AG04450 (cell line): ENCODE data around the gene TCOF1. TPM values are rescaled to one million over a fixed set of nuclear protein-coding genes. Genes with fewer than 3 reads are reported as not detected.

Experiments
- CTCF ChIA-PET: fragments of 300-600, 350-600 bp; formaldehyde crosslinking; extraction: SDS; loops from one replicate; lab custom pipeline; 2022; ENCODE audit warnings: antibody characterized with exemption, inconsistent platforms; lab: Charles Lee
- POLR2A ChIA-PET: fragments of 350-600 bp; formaldehyde crosslinking; extraction: SDS; loops from one replicate; lab custom pipeline; 2021; ENCODE audit warnings: antibody characterized with exemption, inconsistent platforms; lab: Yijun Ruan, JAX
- DNase-seq: peaks from one replicate; pipeline ENCODE4 v3.0.0-alpha.2; 2011; ENCODE audit warnings: low read depth, low spot score
- H3K27ac ChIP-seq: one replicate; pipeline ENCODE4 v1.5.1; 2012; ENCODE audit warnings: low read depth, low read length, control low read depth
- H3K27me3 ChIP-seq: one replicate; pipeline ENCODE4 v1.6.0; 2012; ENCODE audit warnings: low read length; ENCODE audit not compliant: control insufficient read depth, insufficient read depth
- H3K4me3 ChIP-seq: 2 replicates; pipeline ENCODE4 v1.5.1; 2011; ENCODE audit warnings: mild to moderate bottlenecking, low read depth, low read length, control low read depth
- H3K9me3 ChIP-seq: 2 replicates; pipeline ENCODE4 v1.5.1; 2012; ENCODE audit warnings: low read length; ENCODE audit not compliant: control insufficient read depth, insufficient read depth
- polyA plus RNA-seq: library from polyadenylated mRNA; depleted of rRNA; stranded (reverse); fragments of >200 nt; gene quantifications from 2 replicates; pipeline ENCODE4 v1.2.3, GENCODE V29; 2011
- TF ChIP-seq, protein P1 (sequence below): IDR thresholded peaks from 2 replicates; pipeline ENCODE4 v1.5.1; 2011; ENCODE audit warnings: low read depth, low read length, control low read depth, inconsistent platforms

Gene TCOF1
- polyA plus RNA-seq, 1 experiment = 6.5 TPM

DNA sequence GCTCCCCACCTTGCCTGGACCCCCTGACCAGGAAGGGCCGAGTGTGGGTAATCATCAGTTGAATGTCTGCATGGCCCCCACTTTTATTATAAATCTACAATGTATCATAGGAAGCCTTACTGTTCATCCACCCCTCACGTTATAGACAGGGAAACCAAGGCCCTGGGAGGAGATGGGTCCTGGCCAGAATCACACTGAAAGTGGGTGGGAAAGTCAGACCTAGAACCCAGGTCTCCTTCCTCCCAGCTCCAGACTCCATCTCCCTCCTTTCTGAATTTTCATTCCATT is 38.1 kb downstream of the TCOF1 start:
- no peak for DNase-seq
- TF ChIP-seq, protein P1, sequence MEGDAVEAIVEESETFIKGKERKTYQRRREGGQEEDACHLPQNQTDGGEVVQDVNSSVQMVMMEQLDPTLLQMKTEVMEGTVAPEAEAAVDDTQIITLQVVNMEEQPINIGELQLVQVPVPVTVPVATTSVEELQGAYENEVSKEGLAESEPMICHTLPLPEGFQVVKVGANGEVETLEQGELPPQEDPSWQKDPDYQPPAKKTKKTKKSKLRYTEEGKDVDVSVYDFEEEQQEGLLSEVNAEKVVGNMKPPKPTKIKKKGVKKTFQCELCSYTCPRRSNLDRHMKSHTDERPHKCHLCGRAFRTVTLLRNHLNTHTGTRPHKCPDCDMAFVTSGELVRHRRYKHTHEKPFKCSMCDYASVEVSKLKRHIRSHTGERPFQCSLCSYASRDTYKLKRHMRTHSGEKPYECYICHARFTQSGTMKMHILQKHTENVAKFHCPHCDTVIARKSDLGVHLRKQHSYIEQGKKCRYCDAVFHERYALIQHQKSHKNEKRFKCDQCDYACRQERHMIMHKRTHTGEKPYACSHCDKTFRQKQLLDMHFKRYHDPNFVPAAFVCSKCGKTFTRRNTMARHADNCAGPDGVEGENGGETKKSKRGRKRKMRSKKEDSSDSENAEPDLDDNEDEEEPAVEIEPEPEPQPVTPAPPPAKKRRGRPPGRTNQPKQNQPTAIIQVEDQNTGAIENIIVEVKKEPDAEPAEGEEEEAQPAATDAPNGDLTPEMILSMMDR = no peak
- POLR2A ChIA-PET = no interaction called here
- Histone ChIP-seq H3K4me3 (no peak overlapping the region), H3K9me3 (no peaks in the 10 kb centered on the region), H3K27me3 (no peaks in the 10 kb centered on the region), H3K27ac (no peak overlapping the region)
- CTCF ChIA-PET = no interaction called here

GRCh38 chr5:150396267-150396666 is 38.8 kb downstream of the TCOF1 start:
- POLR2A ChIA-PET = no interaction called here

DNA sequence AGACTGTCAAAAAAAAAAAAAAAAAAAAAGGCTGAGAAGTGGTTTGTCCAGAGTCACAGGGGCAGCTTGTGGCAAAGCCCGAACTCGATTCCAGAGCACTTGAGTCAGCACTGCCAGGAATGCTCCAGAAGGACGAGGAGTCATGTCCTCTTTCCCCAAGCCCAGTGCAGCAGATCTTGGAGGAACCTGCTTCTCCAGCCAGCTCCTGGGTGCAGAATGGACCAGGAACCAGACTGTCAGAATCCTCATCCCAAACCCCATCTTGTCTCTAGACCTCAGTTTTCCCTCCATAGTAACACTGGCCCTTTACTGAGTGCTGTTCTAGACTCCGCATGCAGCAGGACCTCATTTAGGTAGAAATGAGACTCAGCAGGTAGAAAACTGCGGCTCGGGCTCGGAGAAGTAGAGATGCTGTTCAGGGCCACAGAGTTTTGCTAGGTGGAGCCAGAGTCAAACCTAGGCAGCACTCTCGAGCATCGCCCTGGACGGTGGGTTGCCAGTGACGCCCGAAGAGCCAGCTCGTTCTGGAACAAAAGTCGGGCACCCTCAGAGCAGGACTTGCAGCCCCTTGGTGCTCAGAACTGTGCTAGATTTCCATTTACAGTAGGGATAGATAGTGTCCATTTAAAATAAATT is 39.8 kb downstream of the TCOF1 start:
- H3K4me3 ChIP-seq = no peak overlapping the region
- H3K27ac ChIP-seq = no peak overlapping the region
- TF ChIP-seq, protein P1 = no peak
- H3K9me3 ChIP-seq = no peaks in the 10 kb centered on the region
- no peak for DNase-seq
- H3K27me3 ChIP-seq = no peaks in the 10 kb centered on the region
- ChIA-PET CTCF (interaction anchor here (0.8 to 1.7 kb wide), 2 partner anchors 48 to 125 kb away, joined by 3 to 6 read pairs; no protein-coding TSS in a partner anchor), POLR2A (interaction anchor here (0.5 to 0.7 kb wide), 3 partner anchors 19 to 38 kb away, joined by 3 read pairs; no protein-coding TSS in a partner anchor)

More at GRCh38 chr5:150396267-150396666, 38.8 kb downstream of the TCOF1 start:
- CTCF ChIA-PET = no interaction called here
- no peak overlapping the region for H3K4me3 ChIP-seq
- no peaks in the 10 kb centered on the region for H3K9me3 ChIP-seq
- TF ChIP-seq, protein P1 = no peak
- DNase-seq = no peak
- no peak overlapping the region for H3K27ac ChIP-seq
- no peaks in the 10 kb centered on the region for H3K27me3 ChIP-seq

DNA sequence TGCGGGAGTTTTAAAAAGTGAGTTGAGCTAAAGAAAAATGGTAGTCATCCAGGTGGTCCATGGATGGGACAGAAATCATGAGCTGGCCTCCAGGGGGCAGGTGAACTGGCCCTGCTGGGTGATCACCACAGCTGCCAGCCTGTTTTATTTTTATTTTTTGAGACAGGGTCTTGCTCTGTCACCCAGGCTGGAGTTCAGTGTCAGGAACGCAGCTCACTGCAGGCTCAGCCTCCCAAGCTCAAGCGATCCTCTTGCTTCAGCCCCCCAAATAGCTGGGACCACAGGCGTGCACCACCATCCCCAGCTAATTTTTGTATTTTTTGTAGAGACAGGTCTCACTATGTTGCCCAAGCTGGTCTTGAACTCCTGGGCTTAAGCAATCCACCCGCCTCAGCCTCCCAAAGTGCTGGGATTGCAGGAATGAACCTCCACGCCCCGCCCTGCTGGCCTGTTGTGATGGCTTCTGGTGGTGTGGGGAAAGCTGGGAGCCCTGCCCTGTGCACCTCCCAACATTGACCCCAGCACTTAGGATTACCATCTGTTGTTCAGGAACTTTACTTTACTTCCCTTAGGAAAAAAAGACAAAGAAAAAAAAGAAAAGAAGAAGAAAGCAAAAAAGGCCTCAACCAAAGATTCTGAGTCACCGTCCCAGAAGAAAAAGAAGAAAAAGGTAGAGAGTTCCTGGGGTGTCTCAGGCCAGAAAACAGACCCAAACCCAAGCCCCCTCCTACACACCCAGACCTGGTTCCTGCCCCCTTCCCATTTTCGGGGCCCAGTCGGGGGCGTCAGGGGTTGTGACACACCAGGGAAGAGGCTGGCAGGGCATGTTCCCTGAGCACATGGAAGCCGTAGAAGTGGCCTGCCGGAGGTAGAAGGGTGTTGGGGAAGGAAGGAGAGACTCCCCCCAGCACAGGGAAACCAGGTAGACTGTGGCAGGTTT is 40.6 kb downstream of the TCOF1 start:
- no peaks in the 10 kb centered on the region for H3K9me3 ChIP-seq
- CTCF ChIA-PET = interaction anchor here (0.8 to 1.7 kb wide), 3 partner anchors 20 to 125 kb away, joined by 3 to 6 read pairs (median 6); no protein-coding TSS in a partner anchor
- TF ChIP-seq, protein P1 = no peak
- H3K27ac ChIP-seq = no peak overlapping the region
- DNase-seq = no peak
- H3K4me3 ChIP-seq = no peak overlapping the region
- H3K27me3 ChIP-seq = no peaks in the 10 kb centered on the region
- POLR2A ChIA-PET = interaction anchor here (0.5 to 0.7 kb wide), 3 partner anchors 19 to 39 kb away, joined by 3 read pairs; no protein-coding TSS in a partner anchor
